Medulla oblongata (tissue), 1 donor: ENCODE results near the gene CFAP161.
"Not testable (repeated sequence)": the region's sequence is repeated elsewhere in the genome, so short reads cannot be mapped to it uniquely, and the experiment has no call there.

ENCODE experiments used
- DNase-seq: peaks from one replicate; pipeline ENCODE4 v3.0.0-alpha.2; 2015; ENCODE audit errors: extremely low spot score

CFAP161 gene

DNA sequence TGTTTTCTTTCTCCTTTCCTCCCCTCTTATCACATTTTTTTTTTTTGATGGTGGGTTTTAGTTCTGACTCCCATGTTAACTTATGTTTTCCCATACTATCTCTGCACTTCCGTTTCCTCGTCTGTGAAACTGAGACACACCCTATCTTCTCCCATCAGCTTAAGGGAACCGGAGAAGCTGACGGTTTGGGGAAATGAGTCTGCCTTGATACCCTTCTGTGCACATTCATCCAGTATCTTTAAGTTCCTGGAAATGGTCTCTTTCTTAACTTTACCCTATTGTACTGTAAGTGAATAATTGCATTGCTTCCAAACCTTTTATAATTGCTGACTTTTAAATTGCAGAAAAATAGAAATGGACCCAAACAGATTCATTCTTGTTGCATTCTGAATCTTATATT, 26.2 kb upstream of the CFAP161 start:
- DNase-seq = no peak

DNA sequence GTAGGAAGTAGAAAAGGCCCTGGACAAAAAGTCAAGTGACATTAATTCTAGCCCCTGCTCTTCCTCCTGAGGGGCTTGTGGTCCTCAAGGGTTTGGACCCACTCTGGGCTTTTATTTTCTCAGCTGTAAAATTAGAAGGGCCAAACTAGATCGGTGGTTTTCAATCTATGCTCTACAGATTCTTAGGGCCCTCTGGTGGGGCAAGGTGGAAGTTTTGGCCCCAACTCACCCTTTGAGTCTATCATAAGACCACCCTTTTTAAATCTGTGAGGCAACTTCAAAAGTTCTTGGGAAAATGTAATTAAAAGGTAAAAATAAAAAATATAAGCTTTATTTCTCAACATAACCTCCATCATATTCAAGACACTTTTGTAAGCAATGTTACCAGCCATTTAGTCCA, 25.6 kb upstream of the CFAP161 start:
- peak; percentile 50 for DNase-seq

DNA sequence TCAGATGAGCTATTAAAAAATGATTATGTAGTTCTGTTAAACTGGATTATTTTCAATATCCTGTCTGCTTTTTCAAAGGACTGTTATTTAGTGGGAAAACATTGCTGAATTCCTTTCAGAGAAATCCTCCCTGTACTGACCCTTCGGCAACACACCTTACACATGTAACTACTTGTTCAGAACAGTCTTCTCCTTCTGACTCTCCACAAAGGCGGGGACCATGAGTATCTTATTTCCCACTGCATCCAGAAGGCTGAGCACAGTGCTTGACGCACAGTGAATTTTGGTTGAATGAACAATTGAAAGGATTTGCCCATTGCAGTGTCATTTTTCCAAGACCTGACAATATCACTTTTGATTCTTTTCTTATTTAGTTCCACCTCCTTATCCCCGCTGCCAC, 23.1 kb upstream of the CFAP161 start:
- DNase-seq = no peak

DNA sequence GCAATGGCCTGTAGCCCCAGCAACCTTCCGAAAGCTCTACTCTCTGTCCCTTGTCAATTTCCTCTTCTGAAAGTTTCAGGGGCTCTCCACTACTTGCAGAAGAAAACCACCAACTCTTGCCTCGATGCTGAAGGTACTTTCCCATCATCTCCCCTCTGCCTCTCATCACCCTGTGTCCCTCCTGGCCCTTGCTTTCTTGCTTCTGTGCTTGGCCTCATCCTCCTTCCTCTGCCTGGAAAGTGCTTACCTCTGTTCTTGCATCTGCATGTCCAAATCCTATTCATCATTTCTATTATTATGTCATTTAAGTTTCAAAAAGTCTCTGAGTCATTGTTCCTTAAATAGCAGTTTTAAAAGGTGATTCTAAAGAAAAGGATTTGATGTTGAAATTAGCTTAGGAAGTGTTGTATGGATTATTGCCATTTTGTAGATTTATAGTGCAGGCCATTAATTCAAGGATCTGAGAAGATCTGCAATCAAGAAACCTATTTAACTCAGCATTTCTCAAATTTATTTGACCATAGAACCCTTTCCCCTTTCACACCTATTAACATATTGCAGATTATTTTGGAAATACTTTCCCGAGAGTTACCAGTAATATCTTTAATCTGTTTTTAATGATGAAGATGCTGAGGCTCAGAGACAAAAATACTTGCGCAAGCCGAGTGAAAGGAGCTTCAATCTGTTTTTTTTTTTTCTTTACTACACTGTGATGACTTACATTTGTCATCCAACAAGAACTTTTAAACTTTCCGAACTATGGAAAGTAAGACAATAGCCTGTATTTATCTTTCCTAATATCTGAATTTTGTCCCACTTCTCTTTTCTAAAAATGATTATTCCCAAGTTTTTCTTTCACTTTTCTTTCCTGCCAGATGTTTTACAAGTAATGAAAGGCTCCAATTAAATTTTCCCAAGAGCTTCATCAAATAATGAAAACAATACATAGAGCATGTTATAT, 22.3 kb upstream of the CFAP161 start:
- DNase-seq = no peak

GRCh38 chr15:81113204-81113657, 20.8 kb upstream of the CFAP161 start:
- no peak for DNase-seq

- no peak for DNase-seq
These were observed 20.2 kb upstream of the CFAP161 start for GRCh38 chr15:81113861-81114291.

GRCh38 chr15:81115054-81115939, 18.8 kb upstream of the CFAP161 start:
- no peak for DNase-seq

GRCh38 chr15:81117136-81117535, 16.9 kb upstream of the CFAP161 start:
- DNase-seq = no peak

- no peak for DNase-seq
These were observed 16.5 kb upstream of the CFAP161 start for GRCh38 chr15:81117581-81117980.

GRCh38 chr15:81118361-81118760, 15.7 kb upstream of the CFAP161 start:
- DNase-seq = no peak

DNA sequence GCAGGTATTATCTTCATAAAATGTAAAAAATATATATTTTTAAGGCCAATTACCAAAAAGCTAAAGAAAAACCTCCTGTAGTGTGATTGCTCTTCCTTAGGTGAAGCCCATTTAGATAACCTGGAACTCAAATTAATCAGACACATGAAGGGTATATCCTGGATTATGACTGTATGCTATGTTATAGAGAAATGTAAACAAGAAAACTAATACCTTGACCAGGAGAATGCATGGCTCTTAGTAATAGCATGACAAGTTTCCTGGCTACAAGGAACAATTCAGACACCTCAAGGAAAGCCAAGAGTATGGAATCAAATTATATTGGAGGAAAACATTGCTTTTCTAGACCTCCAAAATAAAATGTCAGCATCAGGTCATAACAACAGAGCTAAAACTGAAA, 14.0 kb upstream of the CFAP161 start:
- DNase-seq = no peak

GRCh38 chr15:81126892-81127291, 7.2 kb upstream of the CFAP161 start:
- DNase-seq = no peak

GRCh38 chr15:81141478-81141877, 7.4 kb downstream of the CFAP161 start:
- DNase-seq = not testable (repeated sequence)

- DNase-seq = peak; percentile 27
These were observed 11.9 kb downstream of the CFAP161 start for GRCh38 chr15:81146006-81146405.

DNA sequence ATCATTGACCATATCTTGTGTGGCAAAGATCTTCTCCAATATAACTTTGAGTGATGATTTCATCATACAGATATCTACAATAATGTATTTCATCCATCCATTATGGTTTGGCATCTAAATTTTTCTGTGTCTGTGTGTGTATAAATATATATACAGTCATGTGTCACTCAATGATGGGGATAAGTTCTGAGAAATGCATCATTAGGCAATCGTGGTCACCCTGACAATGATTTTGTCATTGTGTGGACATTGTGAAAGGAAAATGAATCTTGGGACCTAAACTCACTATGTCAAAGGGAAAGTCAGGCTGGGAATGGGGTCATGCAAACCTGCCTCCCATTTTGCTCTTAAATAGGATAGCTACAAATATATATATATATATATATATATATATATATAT, 12.4 kb downstream of the CFAP161 start:
- DNase-seq = no peak

DNA sequence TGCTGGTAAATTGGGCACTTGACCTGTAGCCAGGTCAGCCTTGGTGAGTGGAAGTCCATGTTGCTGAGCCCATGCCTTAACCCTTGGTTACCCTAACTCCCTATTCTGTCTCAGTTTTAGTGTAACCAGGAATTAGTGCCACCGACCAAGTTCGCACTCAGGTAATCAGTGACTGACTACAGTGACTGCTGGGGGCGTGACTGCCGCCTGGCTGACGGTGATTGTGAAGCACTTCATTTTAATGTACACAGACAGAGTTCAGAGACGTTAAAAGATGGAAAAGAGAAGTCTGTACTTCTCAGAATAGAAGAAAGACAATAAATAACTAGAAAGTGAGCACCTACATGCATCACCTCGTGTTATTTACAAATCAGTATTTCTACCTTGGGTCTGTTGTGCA, 17.3 kb downstream of the CFAP161 start:
- no peak for DNase-seq

- DNase-seq = no peak
These were observed 18.3 kb downstream of the CFAP161 start for GRCh38 chr15:81152339-81152738.

DNA sequence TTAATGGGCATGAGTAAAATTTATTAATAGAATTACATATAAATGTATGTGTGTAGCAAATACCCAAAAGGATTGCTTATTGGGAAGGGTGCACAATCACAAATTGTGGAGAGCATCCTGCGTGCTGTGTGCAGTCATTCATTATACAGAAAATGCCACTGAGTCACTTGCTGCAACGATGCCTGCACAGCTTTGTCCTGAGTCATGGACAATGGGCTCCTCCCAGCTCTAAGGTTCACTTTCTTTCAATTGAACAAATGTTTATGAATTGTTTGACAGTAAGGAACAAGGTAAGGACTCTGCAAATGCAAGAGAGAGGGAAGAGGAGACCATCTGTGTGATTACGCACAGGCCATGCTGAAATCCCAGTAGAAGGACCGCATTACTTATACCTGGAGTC, 18.7 kb downstream of the CFAP161 start:
- no peak for DNase-seq

- DNase-seq = peak; percentile 70
These were observed 21.5 kb downstream of the CFAP161 start for GRCh38 chr15:81155375-81156218.

DNA sequence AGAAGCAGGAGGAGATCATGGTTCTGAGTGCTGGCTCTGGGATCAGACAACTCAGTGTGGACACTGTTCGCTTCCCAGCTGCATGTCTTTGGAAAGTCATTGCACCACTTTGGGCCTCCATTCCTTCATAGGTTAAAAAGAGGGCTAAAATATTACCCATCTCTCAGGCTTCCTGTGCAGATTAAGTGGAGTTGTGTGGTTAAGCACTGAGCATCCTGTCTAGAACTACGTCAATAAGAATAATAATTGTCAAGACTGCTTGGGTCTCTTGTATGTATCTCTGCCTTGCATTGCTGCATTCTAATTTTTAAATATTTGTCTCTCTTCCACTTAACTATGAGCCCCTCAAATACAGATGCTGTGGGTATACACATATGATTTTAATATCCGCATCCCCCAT, 22.3 kb downstream of the CFAP161 start:
- no peak for DNase-seq

GRCh38 chr15:81157195-81157938, 23.3 kb downstream of the CFAP161 start:
- DNase-seq = no peak
